ENCODE data around the gene LDLRAD3.
A peak's percentile ranks its signal among the peaks of the same experiment; 100 is the strongest.

- TF ChIP-seq CTCF (IDR thresholded peaks at IDR 0.05) (no peak), POLR2AphosphoS5 (IDR thresholded peaks at IDR 0.05) (peak; percentile 51), POLR2A (IDR thresholded peaks at IDR 0.05) (no peak)
These were observed 31.2 kb downstream of the LDLRAD3 start for GRCh38 chr11:35974882-35975589.

Data from prostate gland (tissue), 2 donors.